DMS 273 (cell line): ENCODE measurements around the gene TRMT1.
A peak's percentile ranks its signal among the peaks of the same experiment; 100 is the strongest.

Experiments
- DNase-seq: peaks from one replicate; lab custom pipeline; 2025; ENCODE audit not compliant: unreplicated experiment; lab: John Stamatoyannopoulos, UW

Gene TRMT1

DNA sequence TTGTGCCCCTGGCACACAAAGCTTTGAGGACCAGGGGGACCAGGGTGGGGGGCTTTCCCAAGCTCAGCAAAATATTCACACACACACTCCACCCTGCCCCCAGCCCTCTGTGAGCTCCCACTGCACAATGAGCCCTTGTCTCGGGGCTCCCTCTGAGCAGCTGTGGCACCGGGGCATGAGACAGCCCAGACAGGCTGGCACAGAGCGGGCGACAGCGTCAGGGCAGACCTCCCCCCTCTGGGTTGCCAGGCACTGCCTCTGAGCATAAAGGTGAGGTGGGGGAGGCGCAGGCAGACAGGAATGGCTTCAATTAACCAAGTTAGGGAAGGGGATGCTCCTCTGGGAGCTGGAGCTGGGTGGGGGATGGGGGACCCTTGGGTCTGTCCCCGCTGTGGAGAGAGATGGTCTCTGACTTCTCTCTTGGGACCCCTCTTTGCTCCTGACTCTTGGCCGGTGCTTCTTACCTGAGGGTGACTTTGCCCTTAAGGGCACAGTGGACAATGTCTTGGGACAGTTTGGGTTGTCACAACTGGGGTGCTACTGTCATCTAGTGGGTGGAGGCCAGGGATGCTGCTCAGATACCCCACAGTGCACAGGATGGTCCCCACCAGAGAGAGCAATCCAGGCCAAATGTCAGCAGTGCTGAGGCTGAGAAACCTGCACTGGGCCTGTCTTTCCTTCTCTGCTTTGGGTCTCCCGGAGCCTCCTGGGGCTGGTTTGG lies 44.2 kb downstream of the TRMT1 start:
- no peak for DNase-seq

DNA sequence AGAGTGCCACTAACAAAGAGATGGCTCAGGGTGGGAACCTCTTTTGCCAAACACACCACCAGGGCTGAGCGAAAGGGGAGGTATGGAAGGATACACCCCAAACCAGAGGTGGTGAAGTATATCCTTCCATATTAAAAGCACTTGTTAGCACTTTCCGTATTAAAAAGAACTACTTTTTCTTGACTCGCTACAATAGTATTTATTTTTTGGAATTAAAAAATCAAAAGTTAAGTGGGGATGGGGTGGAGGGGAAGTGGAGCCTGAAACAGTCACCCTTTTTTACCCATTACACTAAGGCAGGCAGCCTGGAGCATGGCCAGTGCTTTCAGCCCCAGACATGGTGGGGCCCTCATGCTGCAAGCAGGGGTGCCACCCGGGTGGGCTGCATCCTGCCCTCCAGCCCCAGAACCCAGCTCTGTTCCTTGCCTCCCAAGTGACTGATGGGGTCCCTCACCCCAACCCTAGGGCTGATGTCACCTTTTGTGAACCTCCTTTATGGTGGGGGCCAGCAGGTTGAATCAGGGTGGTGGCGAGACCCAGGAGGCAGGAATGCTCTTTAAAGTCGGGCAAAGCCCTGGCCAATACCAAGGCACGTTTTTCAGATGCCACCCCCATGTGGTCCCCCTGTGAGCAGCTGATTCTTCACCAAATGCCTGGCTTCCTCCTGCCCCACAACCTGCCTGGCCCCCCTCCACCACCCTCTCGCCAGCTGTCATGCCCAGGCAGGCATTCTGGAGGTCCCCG lies 44.9 kb downstream of the TRMT1 start:
- peak; percentile 40 for DNase-seq

DNA sequence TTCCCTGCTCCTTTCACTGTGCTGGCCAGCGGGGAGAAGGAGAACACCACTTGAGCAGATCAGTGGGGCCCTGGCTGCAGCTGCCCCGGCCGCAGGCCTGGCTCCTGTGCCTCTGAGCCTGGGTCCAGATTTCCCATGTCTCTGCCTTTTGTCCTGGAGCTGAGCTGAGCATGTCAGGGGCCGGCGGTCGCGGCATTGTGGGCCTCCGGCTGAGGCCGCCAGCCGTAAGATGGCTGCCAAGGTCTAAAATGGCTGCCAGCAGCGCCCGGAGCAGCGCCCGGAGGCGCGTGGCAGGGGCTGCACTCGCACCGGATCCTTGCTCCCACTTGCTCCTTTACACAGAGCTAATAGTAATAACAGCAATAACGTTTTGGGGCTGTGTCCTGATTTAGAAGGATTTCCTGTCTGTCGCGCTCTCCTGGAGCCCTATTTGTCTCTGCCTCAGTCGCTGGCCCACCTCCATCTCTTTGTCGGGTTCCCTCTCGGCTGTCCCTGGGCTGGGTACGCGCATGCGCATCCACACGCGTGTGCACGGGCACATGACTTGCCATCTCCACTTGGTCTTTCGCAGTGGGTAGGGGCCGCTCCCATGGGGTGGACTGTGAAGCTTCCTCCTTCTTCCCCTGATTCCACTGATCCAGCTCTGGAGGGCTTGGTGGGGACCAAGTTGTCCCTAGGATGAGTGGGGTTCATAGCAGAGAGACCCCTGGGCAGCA lies 46.0 kb downstream of the TRMT1 start:
- DNase-seq: no peak

DNA sequence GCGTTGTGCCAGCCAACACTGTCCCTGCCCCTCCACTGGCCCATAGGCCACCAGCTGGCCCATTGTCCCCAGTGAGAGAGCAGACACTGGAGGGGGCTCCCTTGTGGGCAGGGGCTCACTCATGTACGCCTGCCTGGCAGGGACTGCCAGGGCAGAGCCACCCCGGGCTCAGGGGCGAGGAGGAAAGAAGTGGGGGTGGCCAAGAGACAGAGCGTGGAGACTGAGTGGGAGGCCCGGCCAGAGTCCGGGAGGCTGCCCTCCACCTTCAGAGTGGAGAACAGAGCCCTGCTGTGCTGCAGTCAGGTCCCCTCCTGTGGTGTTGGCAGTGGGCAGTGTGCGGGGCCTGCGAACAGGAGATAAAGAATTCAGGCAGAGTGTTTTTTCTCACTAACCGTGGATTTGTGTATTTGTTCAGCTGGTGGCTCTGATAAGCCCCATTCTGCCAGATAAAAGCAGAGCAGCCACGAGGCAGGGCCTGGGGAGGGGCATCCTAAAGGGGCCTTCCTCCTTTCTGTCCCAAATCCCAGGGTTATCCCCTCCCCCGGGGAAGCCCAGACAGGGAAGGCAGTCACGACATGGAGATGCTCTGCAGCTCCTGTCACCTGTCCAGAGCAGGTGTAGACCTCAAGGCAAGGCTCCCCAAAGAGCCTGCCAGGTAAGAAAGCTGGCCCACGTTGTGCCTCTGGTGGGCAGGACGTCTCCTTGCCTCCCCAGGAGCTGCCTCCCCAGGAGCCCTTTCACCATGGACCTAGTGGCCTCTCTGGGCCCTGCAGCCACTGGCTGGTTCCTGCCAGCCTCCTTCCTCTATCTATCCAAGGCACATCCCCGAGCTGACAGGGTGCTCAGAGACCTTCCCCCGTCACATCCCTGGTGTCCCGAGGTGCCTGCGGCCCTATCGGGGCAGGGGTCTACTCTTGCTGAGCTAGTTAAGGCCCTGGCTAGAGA lies 46.9 kb downstream of the TRMT1 start:
- DNase-seq: no peak

DNA sequence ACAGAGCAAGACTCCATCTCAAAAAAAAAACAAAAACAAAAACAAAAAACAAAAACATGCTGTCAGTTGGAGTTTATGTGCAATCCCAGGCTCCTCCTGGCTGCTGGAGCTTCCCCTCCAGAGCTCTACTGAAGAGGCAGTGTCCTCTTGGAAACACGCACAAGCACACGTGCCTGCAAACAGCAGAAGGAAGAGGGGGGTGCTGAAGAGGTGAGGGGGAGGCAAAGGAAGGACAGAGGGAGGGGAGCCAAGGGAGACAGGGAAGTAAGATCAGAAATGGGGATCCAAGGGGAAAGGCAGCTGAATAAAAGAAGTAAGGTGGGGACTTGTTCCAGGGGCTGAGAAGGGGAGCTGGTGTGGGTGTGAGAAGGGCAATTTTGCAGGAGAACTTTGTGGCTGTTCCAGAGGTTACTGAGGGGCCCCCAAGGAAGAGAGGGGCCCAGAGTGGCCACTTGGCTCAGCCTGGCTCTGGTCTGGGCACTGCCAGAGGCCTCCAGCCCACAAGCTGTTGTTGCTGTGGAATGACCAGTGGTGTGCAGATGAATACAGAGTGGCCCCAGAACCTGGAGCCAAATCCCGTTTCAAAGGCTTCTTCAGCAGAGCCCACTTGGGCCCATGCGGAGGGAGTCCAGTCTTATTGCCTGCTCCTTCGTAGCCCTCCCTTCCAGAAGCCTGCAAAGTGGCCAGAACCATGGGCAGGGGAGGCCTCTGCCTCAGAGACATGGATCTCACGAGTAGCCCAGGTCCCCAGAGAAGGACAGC lies 48.3 kb downstream of the TRMT1 start:
- DNase-seq: no peak

DNA sequence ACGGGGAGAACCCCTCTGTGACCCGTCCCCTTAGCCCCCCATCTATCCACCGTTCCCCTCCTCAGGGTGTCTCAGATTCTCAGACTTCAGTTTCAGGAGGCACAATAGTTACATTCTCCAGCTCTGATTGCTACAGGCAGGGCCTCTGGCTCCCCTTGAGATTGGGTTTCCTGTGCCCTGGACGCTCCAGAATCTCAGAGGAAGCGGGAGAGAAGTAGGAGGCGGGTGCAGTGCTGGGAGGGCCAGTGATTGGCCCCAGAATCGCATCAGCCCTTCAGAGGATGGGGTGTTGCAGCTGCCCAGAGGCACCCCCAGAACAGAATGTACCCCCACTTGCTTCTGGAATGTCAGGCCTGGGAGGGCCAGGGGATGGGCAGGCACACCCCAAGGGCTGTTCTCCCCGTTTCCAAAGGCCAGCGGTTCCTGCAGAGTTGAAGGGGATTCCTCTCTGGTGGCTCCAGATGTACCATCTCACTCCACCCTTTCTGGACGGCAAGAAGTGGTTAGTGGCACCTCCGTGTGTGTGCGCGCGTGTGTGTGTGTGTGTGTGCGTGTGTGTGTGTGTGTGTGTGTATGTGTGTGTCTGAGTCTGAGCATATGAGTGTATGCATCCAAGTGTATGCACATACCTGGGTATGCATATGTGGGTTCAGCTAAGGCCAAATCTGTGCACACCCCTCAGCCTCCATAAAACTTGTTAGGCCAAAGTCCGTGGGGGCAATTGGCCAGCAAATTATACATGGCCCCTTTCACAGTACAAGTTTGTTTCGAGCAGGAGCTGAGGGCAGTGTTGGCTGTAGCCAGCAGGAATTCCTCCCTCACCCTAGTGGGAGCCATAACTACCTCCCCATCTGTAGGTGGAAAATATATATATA lies 49.4 kb downstream of the TRMT1 start:
- DNase-seq: no peak

DNA sequence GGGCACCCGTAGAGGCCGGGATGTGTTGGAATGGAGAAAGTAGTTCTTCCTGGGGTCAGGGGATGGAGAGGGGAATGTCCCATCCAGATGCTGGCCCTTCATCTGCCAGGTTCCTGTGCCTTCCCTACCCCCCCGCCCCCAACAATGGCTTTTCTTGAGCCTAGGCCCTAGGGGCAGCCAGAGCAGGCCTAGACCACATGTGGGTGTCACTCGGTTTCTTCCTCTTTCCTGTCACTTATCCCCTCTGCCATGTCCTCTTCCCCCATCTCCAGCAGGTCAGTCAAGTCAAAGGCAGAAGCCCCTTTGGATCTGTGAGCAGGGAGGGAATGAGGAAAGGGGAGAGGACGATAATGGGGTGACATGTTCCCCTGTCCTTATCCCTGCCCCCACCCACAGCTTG lies 50.3 kb downstream of the TRMT1 start:
- DNase-seq: no peak

DNA sequence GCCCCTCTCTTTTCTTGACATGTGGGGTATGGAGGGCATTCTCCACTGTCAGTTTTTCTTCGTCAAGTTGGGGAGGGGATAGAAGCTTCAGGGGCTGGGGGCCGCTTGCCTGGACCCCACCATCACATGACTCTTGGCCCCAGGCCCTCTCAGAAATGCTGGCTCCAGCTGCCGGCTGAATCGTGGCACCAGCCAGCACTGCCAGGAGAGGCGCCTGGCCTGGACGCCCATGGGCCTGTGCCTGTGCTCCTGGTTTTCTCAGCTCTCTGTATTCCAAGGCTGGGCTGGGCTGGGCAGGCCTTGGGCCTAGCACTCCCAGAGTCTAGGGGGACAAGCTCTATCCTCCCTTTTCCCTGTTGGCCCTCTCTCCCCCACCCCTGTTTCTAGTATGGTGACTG lies 52.4 kb downstream of the TRMT1 start:
- no peak for DNase-seq

DNA sequence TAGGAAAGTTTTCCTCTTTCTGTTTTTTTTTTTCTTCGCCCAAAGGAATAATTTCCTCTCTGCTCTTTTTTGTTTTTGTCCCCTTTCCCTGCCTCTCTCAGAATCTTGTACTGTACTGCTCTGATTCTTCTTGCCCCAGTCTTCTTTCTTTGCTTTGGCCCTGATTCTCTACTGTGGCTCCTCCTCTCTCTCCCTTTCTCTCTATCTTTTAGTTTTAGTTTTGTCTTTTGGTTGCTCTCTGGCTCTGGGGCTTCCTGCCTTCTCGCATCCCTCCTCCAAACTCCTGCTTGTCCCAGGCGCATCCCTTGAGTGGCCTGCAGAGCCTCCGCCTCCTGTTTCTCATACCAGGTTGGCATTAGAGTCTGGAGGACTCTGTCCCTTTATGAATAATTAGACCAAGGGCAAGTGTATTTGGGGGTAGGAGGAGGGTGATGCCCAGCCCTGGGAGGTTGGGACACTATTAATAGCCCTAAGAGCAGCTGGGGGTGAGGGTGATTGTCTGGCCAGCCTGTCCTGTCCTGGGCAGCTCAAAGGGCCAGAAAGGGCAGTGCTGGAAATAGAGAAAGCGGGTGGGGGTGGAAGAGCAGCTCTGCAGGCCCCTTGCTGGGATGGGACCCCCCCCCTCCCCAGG lies 53.0 kb downstream of the TRMT1 start:
- no peak for DNase-seq

DNA sequence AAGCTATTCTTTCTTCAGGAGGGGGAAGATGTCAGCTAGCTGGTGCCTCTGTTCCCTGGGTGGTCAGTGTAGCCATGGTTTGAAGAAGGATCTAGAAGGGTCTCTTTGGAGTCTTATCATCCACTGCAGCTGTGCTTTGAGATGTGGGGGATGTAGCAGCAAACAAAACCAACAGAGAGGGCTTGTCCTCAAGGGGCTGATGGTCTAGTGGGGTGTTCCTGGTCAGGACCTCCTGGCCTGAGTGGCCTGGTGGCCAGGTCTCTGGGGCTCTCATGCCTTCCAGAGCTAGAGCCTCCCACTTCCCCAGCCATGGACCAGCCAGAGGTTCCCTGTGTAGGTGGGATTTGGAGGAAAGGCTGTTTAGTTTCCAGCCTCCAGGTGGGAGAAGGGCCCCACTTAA lies 54.2 kb downstream of the TRMT1 start:
- no peak for DNase-seq

DNA sequence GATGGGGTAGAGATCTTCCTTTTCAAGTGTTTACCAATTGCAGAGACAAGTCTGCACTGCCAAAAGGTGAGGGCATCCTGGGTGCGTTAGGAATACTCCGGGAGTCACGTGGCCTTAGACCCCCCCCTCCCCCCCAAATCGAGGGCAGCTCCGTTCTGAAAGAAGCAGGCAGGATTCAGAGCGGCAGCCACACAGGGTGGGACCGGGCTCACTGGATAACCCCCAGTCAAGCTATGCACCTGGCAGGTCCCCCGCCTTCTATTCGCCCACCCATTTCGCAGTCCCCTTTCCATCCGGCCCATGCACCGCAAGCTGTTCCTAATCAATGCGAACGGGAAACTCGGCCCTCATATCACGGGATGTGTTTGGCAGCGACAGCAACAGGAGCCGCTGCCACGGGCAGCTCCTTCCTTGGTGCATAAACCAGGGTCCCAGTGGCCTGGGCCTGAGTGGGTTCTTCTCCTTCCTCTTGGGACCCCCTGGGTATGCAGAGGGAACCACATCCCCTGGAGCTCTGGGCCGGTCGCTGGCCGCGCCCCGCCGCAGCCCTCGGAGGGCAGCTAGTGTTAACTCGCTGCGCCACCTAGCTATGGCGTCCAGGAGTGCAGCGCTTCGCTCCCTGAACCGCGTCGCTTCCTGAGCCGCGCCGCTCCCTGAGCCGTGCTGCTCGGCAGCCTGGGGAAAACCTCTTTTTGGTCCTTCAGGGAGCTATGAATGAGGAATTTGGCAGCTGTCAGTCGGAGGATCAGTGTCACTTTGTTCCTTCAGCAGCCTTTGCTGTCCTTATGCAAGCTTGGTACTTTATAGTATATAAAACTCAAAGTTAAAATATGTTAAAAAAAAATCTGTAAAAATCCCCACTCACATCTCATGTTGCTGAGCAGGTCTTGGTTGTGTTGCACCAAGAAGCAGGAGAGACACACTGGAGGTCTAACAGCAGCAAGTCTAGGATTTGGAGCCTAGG lies 55.3 kb downstream of the TRMT1 start:
- peak; percentile 94 for DNase-seq

DNA sequence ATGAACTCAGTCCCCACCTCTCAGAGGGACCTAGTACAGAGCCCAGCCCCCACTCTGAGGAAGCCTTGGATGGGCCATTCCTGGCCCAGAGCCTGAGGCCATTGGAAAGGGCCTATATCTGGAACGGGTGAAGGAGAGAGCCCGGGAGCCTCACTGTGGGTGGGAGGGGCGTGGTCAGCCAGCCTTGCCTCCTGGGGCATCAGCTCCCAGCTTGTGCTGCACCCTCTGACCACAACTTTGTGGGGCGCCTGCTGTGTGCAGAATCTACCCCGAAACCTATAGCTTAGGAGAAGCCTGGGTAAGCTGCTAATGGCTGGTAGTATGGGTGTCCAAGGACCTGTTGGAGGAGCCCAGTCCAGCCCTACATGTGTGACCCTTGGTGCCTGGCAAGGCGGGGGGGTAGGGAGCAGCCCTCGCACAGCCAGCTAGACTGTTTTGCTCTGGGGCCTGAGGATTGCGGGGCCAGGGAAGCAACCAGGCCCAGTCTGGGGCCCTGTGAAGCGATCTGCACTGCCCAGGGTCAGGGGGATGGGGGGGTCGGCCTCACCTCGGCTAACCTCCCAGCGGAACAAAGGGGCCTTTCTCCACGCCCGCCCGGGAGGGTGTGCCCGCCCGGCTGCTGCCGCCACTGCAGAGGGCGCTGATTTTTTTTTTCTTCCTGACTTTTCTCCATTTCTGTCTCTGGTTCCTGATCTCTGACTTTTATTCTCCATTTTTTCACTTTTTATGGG lies 56.1 kb downstream of the TRMT1 start:
- DNase-seq: peak; percentile 37

DNA sequence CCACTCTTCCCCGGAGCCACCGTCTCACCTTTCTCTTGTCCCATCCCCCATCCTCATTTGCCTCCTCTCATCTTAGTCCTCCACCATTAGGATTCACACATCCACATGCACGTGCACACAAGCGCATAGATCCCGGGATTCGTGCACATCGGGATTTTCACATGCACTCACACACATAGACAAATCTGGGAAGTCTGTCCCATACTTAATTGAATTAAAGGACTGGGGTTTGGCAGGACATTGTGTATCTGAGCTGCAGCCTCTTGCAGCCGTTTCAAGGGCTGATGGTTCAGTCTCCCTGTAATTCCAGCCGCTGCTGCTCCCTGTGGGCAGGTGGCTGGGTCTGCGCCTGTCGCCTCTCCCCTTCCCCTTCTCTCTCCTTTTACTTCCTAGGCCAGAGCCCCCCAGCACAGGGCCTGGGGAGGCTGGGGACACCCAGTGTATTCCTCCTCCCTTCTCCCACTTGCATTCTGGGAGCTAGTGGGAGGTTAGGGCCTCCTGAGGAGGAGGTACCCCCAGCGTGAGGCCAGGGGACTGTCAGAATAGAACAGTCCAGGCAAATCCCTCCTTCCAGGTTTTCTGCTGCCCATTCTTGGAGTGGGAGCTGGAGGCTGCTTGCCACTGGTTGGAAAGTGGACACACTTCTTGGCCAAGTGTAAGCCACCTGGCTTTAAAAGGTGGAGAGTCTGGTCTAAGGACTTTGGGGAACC lies 57.4 kb downstream of the TRMT1 start:
- DNase-seq: peak; percentile 35

DNA sequence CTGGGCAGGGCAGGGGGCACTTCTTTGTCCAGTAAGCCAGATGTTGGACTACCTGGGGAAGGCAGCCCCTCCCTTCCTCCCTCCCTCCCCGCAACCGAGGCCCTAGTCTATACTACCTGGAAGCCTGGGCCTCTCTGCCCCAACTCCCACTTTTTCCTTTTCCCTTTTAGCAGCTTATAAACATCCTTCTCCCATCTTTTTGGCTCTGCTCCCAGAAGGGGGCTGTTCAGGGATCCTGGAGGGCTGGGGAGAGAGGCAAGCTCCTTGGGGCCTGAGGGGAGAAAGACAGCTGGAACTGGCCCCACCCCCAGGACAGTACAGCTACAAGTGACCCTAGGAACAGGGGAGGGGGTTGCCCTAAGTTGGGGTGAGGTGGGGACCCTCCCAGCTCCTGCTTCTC lies 58.8 kb downstream of the TRMT1 start:
- peak; percentile 52 for DNase-seq

DNA sequence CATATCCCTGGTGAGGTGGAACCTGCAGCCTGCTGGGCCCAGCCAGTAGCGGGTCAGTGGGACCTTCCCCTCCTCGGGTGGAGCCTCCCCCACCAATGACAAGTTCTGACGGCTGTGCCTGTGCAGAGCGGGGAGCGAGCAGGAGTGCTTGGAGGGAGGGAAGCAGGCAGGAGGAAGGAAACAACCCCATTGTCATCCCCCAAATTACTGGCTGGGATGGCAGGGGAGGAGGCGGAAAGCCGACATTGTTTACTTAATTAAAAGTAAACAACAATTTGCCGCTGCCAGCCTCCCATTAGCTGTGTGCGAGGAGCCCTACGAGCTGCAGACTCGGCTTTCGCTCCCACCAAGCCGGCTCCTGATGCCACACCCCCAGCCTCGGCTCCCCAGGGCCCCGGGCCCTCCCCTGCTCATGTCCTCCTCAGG lies 59.4 kb downstream of the TRMT1 start:
- no peak for DNase-seq

DNA sequence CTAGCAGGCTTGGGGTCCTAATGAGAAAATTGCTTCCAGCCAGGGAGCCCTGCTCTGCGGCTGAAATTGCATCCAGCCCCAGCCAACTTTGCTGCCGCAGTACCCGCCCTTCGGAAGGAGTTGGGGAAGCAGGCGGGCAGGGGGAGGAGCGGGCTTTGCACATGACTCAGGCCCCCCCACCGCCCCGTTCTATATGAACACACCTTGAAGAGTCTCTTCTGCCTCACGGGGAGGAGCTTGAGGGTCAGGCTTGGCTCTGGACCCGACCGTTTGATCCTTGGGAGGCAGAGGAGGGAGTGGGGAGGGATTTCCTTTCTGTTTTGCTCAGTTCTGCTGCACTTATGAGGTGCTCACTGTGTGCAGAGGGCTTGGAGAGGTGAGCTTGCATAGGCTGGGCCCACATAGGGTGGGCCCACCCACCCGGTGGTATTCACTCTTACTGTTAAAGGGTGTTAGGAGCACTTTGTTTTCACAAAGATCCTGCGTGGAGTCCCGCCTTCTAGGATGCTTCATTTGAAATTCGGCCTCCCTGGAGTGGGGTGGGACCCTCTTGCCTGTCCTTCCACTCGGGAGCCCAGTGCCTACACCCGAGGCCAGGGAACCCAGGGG lies 60.4 kb downstream of the TRMT1 start:
- DNase-seq: no peak
